ENCODE measurements around the gene HDAC2. TPM values are rescaled to one million over a fixed set of nuclear protein-coding genes. Genes with fewer than 3 reads are reported as not detected.
A peak's percentile ranks its signal among the peaks of the same experiment; 100 is the strongest.

HDAC2 gene
- total RNA-seq, 1 donor, result 77.1 TPM

DNA sequence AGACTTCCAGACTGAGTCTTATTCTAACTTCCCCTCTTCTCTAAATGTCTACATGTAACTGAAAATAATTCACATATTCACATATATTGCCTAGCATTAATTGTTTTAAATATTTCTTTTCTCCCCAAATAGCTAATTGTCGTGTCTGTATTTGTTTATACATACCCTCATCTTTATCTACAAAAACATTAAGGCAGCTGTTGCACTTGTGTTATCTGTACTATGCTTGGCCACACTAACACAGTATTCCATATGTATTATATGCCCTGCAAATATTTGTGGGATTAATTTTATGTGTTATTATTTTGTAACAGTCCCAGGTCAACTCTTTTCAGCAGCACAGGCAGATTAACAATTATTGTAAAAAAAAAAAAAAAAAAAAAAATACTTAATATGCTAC lies 11.7 kb downstream of the HDAC2 start:
- no peak for TF ChIP-seq CTCF (IDR thresholded peaks at IDR 0.05; ENCODE audit: insufficient read depth, low read length)
- no peak overlapping the region for H3K4me3 ChIP-seq (ENCODE audit: low read depth, low read length)
- no peak for DNase-seq (ENCODE audit: low read depth)

- H3K4me3 ChIP-seq (ENCODE audit: low read depth, low read length), result no peak overlapping the region
- TF ChIP-seq CTCF (IDR thresholded peaks at IDR 0.05; ENCODE audit: insufficient read depth, low read length), result no peak
- DNase-seq (ENCODE audit: low read depth), result no peak
Measured at GRCh38 chr6:113954653-113955052, 16.3 kb downstream of the HDAC2 start.

GRCh38 chr6:113953346-113953745 lies 17.6 kb downstream of the HDAC2 start:
- TF ChIP-seq CTCF (IDR thresholded peaks at IDR 0.05; ENCODE audit: insufficient read depth, low read length), result no peak
- peak; percentile 30 for DNase-seq (ENCODE audit: low read depth)
- no peak overlapping the region for H3K4me3 ChIP-seq (ENCODE audit: low read depth, low read length)

DNA sequence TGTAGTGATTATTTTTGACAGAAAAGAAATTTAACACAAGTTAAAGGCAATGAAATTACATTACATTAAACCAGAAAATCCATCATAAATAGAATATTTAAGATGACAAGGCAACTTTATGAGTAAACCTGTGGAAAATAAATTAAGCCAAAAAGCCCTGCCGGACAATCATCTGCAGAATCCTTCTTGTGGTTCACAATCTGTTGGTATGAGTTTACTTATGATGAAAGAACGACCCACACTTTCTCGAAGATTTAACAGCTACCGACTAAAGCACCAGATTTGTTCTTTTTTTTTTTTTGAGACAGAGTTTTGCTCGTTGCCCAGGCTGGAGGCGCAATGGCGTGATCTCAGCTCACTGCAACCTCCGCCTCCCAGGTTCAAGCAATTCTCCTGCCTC lies 21.4 kb downstream of the HDAC2 start:
- DNase-seq (ENCODE audit: low read depth), result no peak
- H3K4me3 ChIP-seq (ENCODE audit: low read depth, low read length), result no peak overlapping the region
- TF ChIP-seq CTCF (IDR thresholded peaks at IDR 0.05; ENCODE audit: insufficient read depth, low read length), result no peak

- TF ChIP-seq CTCF (IDR thresholded peaks at IDR 0.05; ENCODE audit: insufficient read depth, low read length), result no peak
- DNase-seq (ENCODE audit: low read depth), result no peak
- no peak overlapping the region for H3K4me3 ChIP-seq (ENCODE audit: low read depth, low read length)
Measured at GRCh38 chr6:113944701-113945100, 26.2 kb downstream of the HDAC2 start.

GRCh38 chr6:113939825-113940224 lies 31.1 kb downstream of the HDAC2 start:
- no peak for TF ChIP-seq CTCF (IDR thresholded peaks at IDR 0.05; ENCODE audit: insufficient read depth, low read length)
- no peak for DNase-seq (ENCODE audit: low read depth)
- no peak overlapping the region for H3K4me3 ChIP-seq (ENCODE audit: low read depth, low read length)
